HL-60 (cell line): ENCODE results near the gene GXYLT2.

Experiments
- CTCF ChIP-seq: IDR thresholded peaks from one replicate; pipeline ENCODE4 v1.5.1; 2011; ENCODE audit warnings: low read length, control low read depth, inconsistent platforms; ENCODE audit not compliant: insufficient read depth
- GABPA ChIP-seq: IDR thresholded peaks from 2 replicates; pipeline ENCODE4 v1.6.1; 2012; ENCODE audit warnings: low read depth
- POLR2AphosphoS5 ChIP-seq: IDR thresholded peaks from 2 replicates; pipeline ENCODE4 v1.6.1; 2012; ENCODE audit warnings: low read depth
- TF ChIP-seq, protein P1 (sequence below): IDR thresholded peaks from 2 replicates; pipeline ENCODE4 v1.6.1; 2012; ENCODE audit warnings: low read depth; ENCODE audit not compliant: insufficient replicate concordance

GRCh38 chr3:72950801-72951200, 63.0 kb downstream of the GXYLT2 start:
- TF ChIP-seq CTCF (no peak), GABPA (no peak), POLR2AphosphoS5 (no peak)
- TF ChIP-seq, protein P1, sequence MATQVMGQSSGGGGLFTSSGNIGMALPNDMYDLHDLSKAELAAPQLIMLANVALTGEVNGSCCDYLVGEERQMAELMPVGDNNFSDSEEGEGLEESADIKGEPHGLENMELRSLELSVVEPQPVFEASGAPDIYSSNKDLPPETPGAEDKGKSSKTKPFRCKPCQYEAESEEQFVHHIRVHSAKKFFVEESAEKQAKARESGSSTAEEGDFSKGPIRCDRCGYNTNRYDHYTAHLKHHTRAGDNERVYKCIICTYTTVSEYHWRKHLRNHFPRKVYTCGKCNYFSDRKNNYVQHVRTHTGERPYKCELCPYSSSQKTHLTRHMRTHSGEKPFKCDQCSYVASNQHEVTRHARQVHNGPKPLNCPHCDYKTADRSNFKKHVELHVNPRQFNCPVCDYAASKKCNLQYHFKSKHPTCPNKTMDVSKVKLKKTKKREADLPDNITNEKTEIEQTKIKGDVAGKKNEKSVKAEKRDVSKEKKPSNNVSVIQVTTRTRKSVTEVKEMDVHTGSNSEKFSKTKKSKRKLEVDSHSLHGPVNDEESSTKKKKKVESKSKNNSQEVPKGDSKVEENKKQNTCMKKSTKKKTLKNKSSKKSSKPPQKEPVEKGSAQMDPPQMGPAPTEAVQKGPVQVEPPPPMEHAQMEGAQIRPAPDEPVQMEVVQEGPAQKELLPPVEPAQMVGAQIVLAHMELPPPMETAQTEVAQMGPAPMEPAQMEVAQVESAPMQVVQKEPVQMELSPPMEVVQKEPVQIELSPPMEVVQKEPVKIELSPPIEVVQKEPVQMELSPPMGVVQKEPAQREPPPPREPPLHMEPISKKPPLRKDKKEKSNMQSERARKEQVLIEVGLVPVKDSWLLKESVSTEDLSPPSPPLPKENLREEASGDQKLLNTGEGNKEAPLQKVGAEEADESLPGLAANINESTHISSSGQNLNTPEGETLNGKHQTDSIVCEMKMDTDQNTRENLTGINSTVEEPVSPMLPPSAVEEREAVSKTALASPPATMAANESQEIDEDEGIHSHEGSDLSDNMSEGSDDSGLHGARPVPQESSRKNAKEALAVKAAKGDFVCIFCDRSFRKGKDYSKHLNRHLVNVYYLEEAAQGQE: no peak
